ENCODE data around the gene FRMD3.

The FRMD3 gene

DNA sequence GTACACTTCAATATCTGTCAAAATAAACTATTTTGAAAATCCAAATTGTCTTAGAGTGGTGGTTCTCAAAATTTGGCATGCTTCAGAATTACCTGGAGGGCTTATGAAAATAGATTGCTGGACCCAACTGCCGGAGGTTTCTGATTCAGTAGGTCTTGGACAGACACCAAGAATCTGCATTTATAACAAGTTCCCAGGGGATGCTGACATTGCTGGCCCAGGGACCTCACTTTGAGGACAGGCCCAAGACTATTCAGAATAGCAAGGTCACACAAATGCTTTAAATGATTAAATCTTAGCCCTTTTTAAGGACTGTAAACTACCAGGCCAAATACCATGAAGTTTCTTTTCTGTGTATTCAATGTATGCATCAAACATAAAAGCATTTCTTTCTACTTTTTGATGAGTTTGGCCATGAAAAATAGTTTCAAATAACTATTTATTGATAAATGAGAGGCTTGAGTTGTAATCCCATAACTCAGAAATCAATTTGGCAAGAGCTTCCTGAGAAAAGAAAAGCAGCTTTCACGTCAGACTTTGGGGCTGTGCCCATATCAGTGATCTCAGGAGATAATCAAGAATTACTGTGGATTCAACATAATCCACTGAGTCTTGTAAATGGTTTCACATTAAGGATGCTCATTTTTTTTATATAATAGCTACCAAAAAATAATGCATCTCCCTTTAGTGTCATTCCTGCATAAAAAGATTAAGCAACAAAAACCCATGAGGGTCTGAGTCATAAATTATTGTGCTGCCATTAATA, 191.4 kb downstream of the FRMD3 start:
- Histone ChIP-seq H3K4me2 (ENCODE audit: low read depth, low read length, poor library complexity, severe bottlenecking) (no peak overlapping the region), H3K36me3 (ENCODE audit: insufficient read depth, low read length) (no peaks in the 10 kb centered on the region), H2AFZ (ENCODE audit: low read length) (no peak overlapping the region), H3K4me3 (ENCODE audit: low read length, poor library complexity, severe bottlenecking) (no peak overlapping the region), H3K79me2 (ENCODE audit: insufficient read depth, low read length) (no peaks in the 10 kb centered on the region), H3K4me1 (ENCODE audit: insufficient read depth, low read length, poor library complexity, severe bottlenecking) (no peaks in the 10 kb centered on the region), H3K27me3 (ENCODE audit: insufficient read depth, low read length, poor library complexity, severe bottlenecking) (no peaks in the 10 kb centered on the region), H3F3A (ENCODE audit: low read depth) (no peaks in the 10 kb centered on the region), H3K9ac (ENCODE audit: low read depth, low read length, poor library complexity, severe bottlenecking) (no peak overlapping the region), H3K9me3 (ENCODE audit: insufficient read depth, low read depth, low read length) (no peaks in the 10 kb centered on the region), H4K20me1 (ENCODE audit: insufficient read depth, low read length, poor library complexity, severe bottlenecking) (no peaks in the 10 kb centered on the region), H3K9me2 (replicated peaks; ENCODE audit: low read depth, low read length) (no peaks in the 10 kb centered on the region)
- no peak for TF ChIP-seq EZH2phosphoT487 (IDR thresholded peaks at IDR 0.05; ENCODE audit: borderline replicate concordance)
- TF ChIP-seq, protein P1, sequence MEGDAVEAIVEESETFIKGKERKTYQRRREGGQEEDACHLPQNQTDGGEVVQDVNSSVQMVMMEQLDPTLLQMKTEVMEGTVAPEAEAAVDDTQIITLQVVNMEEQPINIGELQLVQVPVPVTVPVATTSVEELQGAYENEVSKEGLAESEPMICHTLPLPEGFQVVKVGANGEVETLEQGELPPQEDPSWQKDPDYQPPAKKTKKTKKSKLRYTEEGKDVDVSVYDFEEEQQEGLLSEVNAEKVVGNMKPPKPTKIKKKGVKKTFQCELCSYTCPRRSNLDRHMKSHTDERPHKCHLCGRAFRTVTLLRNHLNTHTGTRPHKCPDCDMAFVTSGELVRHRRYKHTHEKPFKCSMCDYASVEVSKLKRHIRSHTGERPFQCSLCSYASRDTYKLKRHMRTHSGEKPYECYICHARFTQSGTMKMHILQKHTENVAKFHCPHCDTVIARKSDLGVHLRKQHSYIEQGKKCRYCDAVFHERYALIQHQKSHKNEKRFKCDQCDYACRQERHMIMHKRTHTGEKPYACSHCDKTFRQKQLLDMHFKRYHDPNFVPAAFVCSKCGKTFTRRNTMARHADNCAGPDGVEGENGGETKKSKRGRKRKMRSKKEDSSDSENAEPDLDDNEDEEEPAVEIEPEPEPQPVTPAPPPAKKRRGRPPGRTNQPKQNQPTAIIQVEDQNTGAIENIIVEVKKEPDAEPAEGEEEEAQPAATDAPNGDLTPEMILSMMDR (conservative IDR thresholded peaks at IDR 0.05; ENCODE audit: low read length) = no peak

DNA sequence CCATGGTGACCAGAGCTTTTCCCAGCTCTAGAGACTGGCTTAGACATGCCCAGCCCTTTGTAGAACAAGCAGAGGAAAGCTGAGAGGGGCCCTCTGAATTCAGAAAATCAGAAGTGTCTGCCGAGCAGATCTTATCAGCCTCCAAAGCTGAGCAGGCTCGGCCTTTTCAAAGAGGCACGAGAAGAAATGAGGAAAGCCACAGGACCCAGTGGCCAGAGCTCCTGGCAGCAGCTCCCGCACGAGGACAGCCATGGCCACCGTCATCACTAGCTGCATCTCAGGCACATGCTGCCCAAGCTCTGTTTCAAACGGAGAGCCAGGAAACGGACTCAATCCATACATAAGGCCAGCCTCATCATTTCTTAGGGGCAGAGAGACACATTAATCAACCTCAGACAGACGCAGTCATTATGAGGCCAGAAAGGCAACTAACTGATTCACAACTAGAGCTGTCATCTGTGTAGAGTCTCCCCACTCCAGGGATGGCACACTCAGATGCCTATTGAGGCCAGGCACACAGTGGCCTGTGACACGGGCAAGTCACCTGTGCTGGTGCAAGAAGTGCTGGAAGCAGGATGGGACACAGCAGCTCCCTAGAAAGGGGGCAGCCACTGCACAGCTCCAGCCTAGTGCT, 194.7 kb downstream of the FRMD3 start:
- Histone ChIP-seq H3K9me2 (replicated peaks; ENCODE audit: low read depth, low read length) (no peaks in the 10 kb centered on the region), H3K9me3 (ENCODE audit: insufficient read depth, low read depth, low read length) (no peaks in the 10 kb centered on the region), H3K27me3 (ENCODE audit: insufficient read depth, low read length, poor library complexity, severe bottlenecking) (no peaks in the 10 kb centered on the region), H3K36me3 (ENCODE audit: insufficient read depth, low read length) (no peaks in the 10 kb centered on the region), H3K4me2 (ENCODE audit: low read depth, low read length, poor library complexity, severe bottlenecking) (no peak overlapping the region), H2AFZ (ENCODE audit: low read length) (no peak overlapping the region), H4K20me1 (ENCODE audit: insufficient read depth, low read length, poor library complexity, severe bottlenecking) (no peaks in the 10 kb centered on the region), H3K79me2 (ENCODE audit: insufficient read depth, low read length) (no peaks in the 10 kb centered on the region), H3K4me3 (ENCODE audit: low read length, poor library complexity, severe bottlenecking) (no peak overlapping the region), H3K9ac (ENCODE audit: low read depth, low read length, poor library complexity, severe bottlenecking) (no peak overlapping the region), H3K4me1 (ENCODE audit: insufficient read depth, low read length, poor library complexity, severe bottlenecking) (no peaks in the 10 kb centered on the region), H3F3A (ENCODE audit: low read depth) (no peaks in the 10 kb centered on the region)
- TF ChIP-seq, protein P1 (conservative IDR thresholded peaks at IDR 0.05; ENCODE audit: low read length) = no peak
- TF ChIP-seq EZH2phosphoT487 (IDR thresholded peaks at IDR 0.05; ENCODE audit: borderline replicate concordance) = no peak

GRCh38 chr9:83342731-83343130, 195.5 kb downstream of the FRMD3 start:
- H3K9me2 ChIP-seq (replicated peaks; ENCODE audit: low read depth, low read length) = no peaks in the 10 kb centered on the region
- no peaks in the 10 kb centered on the region for H3F3A ChIP-seq (ENCODE audit: low read depth)
- no peak overlapping the region for H2AFZ ChIP-seq (ENCODE audit: low read length)
- H3K4me3 ChIP-seq (ENCODE audit: low read length, poor library complexity, severe bottlenecking) = no peak overlapping the region
- no peak overlapping the region for H3K9ac ChIP-seq (ENCODE audit: low read depth, low read length, poor library complexity, severe bottlenecking)
- no peak overlapping the region for H3K4me2 ChIP-seq (ENCODE audit: low read depth, low read length, poor library complexity, severe bottlenecking)
- H3K79me2 ChIP-seq (ENCODE audit: insufficient read depth, low read length) = no peaks in the 10 kb centered on the region
- no peaks in the 10 kb centered on the region for H3K4me1 ChIP-seq (ENCODE audit: insufficient read depth, low read length, poor library complexity, severe bottlenecking)
- TF ChIP-seq EZH2phosphoT487 (IDR thresholded peaks at IDR 0.05; ENCODE audit: borderline replicate concordance) = no peak
- TF ChIP-seq, protein P1 (conservative IDR thresholded peaks at IDR 0.05; ENCODE audit: low read length) = no peak
- H3K27me3 ChIP-seq (ENCODE audit: insufficient read depth, low read length, poor library complexity, severe bottlenecking) = no peaks in the 10 kb centered on the region
- H3K36me3 ChIP-seq (ENCODE audit: insufficient read depth, low read length) = no peaks in the 10 kb centered on the region
- no peaks in the 10 kb centered on the region for H4K20me1 ChIP-seq (ENCODE audit: insufficient read depth, low read length, poor library complexity, severe bottlenecking)
- H3K9me3 ChIP-seq (ENCODE audit: insufficient read depth, low read depth, low read length) = no peaks in the 10 kb centered on the region
